ENCODE results near the gene STUM.

- TF ChIP-seq POLR2A (IDR thresholded peaks at IDR 0.05): no peak
- TF ChIP-seq CTCF (IDR thresholded peaks at IDR 0.05): no peak
- no peak for TF ChIP-seq POLR2AphosphoS5 (IDR thresholded peaks at IDR 0.05; ENCODE audit: insufficient read depth in 1 of 2, low read depth in 1 of 2)
Measured at GRCh38 chr1:226589008-226589733, 40.6 kb downstream of the STUM start.
